ENCODE results near the gene SKI. TPM values are rescaled to one million over a fixed set of nuclear protein-coding genes. Genes with fewer than 3 reads are reported as not detected.
A peak's percentile ranks its signal among the peaks of the same experiment; 100 is the strongest.
"Not testable (repeated sequence)": the region's sequence is repeated elsewhere in the genome, so short reads cannot be mapped to it uniquely, and the experiment has no call there.

Gene SKI
- total and polyA plus RNA-seq, 4 donors: 17.1 to 90.7 (median 40.7) TPM

- Histone ChIP-seq H3K9me3 (ENCODE audit: control insufficient read depth in 4 of 4, insufficient read depth in 3 of 4, low read length in 3 of 4) (no peaks in the 10 kb centered on the region), H3K9ac (ENCODE audit: insufficient read depth in 1 of 2, low read length in 2 of 2) (peak overlapping the region in 1 of 2 donors; percentile 1), H3K4me3 (no peak overlapping the region), H3K27me3 (ENCODE audit: control insufficient read depth in 3 of 3, insufficient read depth in 3 of 3, low read length in 2 of 3) (no peaks in the 10 kb centered on the region), H3K36me3 (ENCODE audit: control insufficient read depth in 4 of 4, insufficient read depth in 4 of 4, low read length in 4 of 4) (no peaks in the 10 kb centered on the region), H3K27ac (ENCODE audit: low read depth in 1 of 2, low read length in 1 of 2) (no peak overlapping the region), H3K4me1 (ENCODE audit: control insufficient read depth in 5 of 5, insufficient read depth in 5 of 5, low read length in 5 of 5) (peaks cover 0 to 18% (median 4%) of the 10 kb centered on the region in 5 donors)
- DNase-seq (no peak), ATAC-seq (ENCODE audit: insufficient read depth, low FRiP score) (no peak)
- WGBS, 2 donors: 68 to 87% methylated on average over 11 of the region's 11 CpGs
- no peak for TF ChIP-seq CTCF (IDR thresholded peaks at IDR 0.05; ENCODE audit: control extremely low read depth, extremely low read depth)
Observed at GRCh38 chr1:2331200-2331544, 103.1 kb downstream of the SKI start.

GRCh38 chr1:2331580-2331979, 103.5 kb downstream of the SKI start:
- not testable (repeated sequence) for H3K9me3 ChIP-seq (ENCODE audit: control insufficient read depth in 4 of 4, insufficient read depth in 3 of 4, low read length in 3 of 4); DNase-seq; H3K4me3 ChIP-seq; H3K27me3 ChIP-seq (ENCODE audit: control insufficient read depth in 3 of 3, insufficient read depth in 3 of 3, low read length in 2 of 3); H3K36me3 ChIP-seq (ENCODE audit: control insufficient read depth in 4 of 4, insufficient read depth in 4 of 4, low read length in 4 of 4); H3K27ac ChIP-seq (ENCODE audit: low read depth in 1 of 2, low read length in 1 of 2); H3K9ac ChIP-seq (ENCODE audit: insufficient read depth in 1 of 2, low read length in 2 of 2); ATAC-seq (ENCODE audit: insufficient read depth, low FRiP score)
- peaks cover 0 to 18% (median 4%) of the 10 kb centered on the region in 5 donors for H3K4me1 ChIP-seq (ENCODE audit: control insufficient read depth in 5 of 5, insufficient read depth in 5 of 5, low read length in 5 of 5)
- WGBS, 2 donors: 93 to 97% methylated on average over 26 to 29 of the region's 33 CpGs

DNA sequence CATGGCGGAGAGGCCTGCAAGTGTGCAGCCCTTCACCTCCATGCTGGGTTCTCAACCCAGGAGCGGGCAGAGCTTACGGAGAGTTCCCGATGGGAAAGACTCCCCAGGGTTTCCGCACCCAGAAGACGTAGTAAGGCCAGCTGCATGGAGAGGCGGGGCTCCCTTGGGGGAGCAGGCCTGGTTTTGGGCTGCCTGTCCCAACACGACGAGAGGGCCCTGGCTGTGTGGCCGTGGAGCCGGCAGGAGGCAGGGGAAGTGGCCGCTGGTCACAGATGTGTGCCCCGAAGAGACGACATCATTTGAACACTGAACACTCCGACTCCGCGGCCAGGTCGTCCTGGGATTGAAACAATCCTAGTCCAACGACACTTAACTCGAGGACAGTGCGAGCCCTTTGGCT, 106.2 kb downstream of the SKI start:
- no peak overlapping the region for H3K9ac ChIP-seq (ENCODE audit: insufficient read depth in 1 of 2, low read length in 2 of 2)
- ATAC-seq (ENCODE audit: insufficient read depth, low FRiP score): no peak
- H3K4me1 ChIP-seq (ENCODE audit: control insufficient read depth in 5 of 5, insufficient read depth in 5 of 5, low read length in 5 of 5): peaks cover 0 to 18% (median 4%) of the 10 kb centered on the region in 5 donors
- TF ChIP-seq CTCF (IDR thresholded peaks at IDR 0.05; ENCODE audit: control extremely low read depth, extremely low read depth): no peak
- H3K4me3 ChIP-seq: no peak overlapping the region
- no peaks in the 10 kb centered on the region for H3K9me3 ChIP-seq (ENCODE audit: control insufficient read depth in 4 of 4, insufficient read depth in 3 of 4, low read length in 3 of 4)
- H3K27ac ChIP-seq (ENCODE audit: low read depth in 1 of 2, low read length in 1 of 2): no peak overlapping the region
- 88 to 95% methylated on average over 21 of the region's 21 CpGs for WGBS, 2 donors
- H3K36me3 ChIP-seq (ENCODE audit: control insufficient read depth in 4 of 4, insufficient read depth in 4 of 4, low read length in 4 of 4): no peaks in the 10 kb centered on the region
- H3K27me3 ChIP-seq (ENCODE audit: control insufficient read depth in 3 of 3, insufficient read depth in 3 of 3, low read length in 2 of 3): no peaks in the 10 kb centered on the region
- DNase-seq: no peak

DNA sequence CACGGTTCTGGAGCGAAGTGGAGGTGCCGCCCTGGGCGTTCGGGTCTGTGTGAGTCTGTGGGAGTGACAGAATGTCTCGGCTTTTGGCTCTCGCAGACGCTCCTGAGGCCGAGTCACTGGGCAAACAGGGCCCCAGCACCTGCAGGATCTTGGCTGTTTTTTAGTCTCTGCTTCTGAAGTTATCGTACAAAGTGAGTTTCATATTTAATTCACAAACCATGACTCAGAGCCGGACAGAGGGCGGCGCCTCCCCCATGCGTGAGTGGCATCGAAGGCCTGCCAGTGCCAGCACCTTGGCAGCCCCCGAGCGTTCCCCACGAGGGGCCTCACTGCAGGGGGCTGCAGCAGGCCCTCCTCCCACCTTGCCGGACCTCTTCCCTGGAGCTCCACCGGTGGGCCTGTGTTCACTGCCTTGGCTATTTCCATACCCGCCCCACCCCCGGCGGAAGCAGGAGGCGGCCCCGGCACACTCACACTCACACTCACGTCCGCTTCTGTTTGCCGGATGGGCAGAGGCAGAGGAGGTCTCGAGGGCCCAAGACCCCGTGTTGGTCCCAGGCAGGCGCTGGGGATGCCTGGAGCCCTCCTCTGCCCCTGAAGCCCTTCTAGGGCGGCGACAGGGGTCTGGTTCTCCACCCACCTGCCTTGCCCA, 106.9 kb downstream of the SKI start:
- peaks cover 0 to 18% (median 3%) of the 10 kb centered on the region in 5 donors for H3K4me1 ChIP-seq (ENCODE audit: control insufficient read depth in 5 of 5, insufficient read depth in 5 of 5, low read length in 5 of 5)
- no peaks in the 10 kb centered on the region for H3K36me3 ChIP-seq (ENCODE audit: control insufficient read depth in 4 of 4, insufficient read depth in 4 of 4, low read length in 4 of 4)
- no peaks in the 10 kb centered on the region for H3K9me3 ChIP-seq (ENCODE audit: control insufficient read depth in 4 of 4, insufficient read depth in 3 of 4, low read length in 3 of 4)
- no peak for ATAC-seq (ENCODE audit: insufficient read depth, low FRiP score)
- H3K9ac ChIP-seq (ENCODE audit: insufficient read depth in 1 of 2, low read length in 2 of 2): no peak overlapping the region
- WGBS, 2 donors: 72 to 87% methylated on average over 33 of the region's 33 CpGs
- TF ChIP-seq CTCF (IDR thresholded peaks at IDR 0.05; ENCODE audit: control extremely low read depth, extremely low read depth): no peak
- H3K27ac ChIP-seq (ENCODE audit: low read depth in 1 of 2, low read length in 1 of 2): no peak overlapping the region
- no peaks in the 10 kb centered on the region for H3K27me3 ChIP-seq (ENCODE audit: control insufficient read depth in 3 of 3, insufficient read depth in 3 of 3, low read length in 2 of 3)
- DNase-seq: no peak
- no peak overlapping the region for H3K4me3 ChIP-seq
